ENCODE measurements around the gene NPR3.

The NPR3 gene

GRCh38 chr5:32710550-32711361 is at the start of gene NPR3:
Gene NPR3, plus strand, starts transcription at chr5:32711321. Its CDS starts 456 bp downstream, at chr5:32711777.
- no peak for DNase-seq (ENCODE audit: low read depth in 2 of 2)

- DNase-seq (ENCODE audit: low read depth in 2 of 2) = no peak
Measured at GRCh38 chr5:32664523-32664922, 46.6 kb upstream of the NPR3 start.

- DNase-seq (ENCODE audit: low read depth in 2 of 2) = no peak
Measured at GRCh38 chr5:32668552-32668951, 42.6 kb upstream of the NPR3 start.

GRCh38 chr5:32673272-32673671 is 37.8 kb upstream of the NPR3 start:
- DNase-seq (ENCODE audit: low read depth in 2 of 2) = no peak

GRCh38 chr5:32677023-32677422 is 34.1 kb upstream of the NPR3 start:
- no peak for DNase-seq (ENCODE audit: low read depth in 2 of 2)

- no peak for DNase-seq (ENCODE audit: low read depth in 2 of 2)
Measured at GRCh38 chr5:32678472-32678871, 32.6 kb upstream of the NPR3 start.

GRCh38 chr5:32679218-32679617 is 31.9 kb upstream of the NPR3 start:
- DNase-seq (ENCODE audit: low read depth in 2 of 2) = no peak

GRCh38 chr5:32680183-32680582 is 30.9 kb upstream of the NPR3 start:
- DNase-seq (ENCODE audit: low read depth in 2 of 2) = no peak

GRCh38 chr5:32683125-32683524 is 28.0 kb upstream of the NPR3 start:
- DNase-seq (ENCODE audit: low read depth in 2 of 2) = no peak

GRCh38 chr5:32684260-32684659 is 26.9 kb upstream of the NPR3 start:
- DNase-seq (ENCODE audit: low read depth in 2 of 2) = no peak

GRCh38 chr5:32686799-32687498 is 24.2 kb upstream of the NPR3 start:
- no peak for DNase-seq (ENCODE audit: low read depth in 2 of 2)

GRCh38 chr5:32687499-32687831 is 23.7 kb upstream of the NPR3 start:
- no peak for DNase-seq (ENCODE audit: low read depth in 2 of 2)

- no peak for DNase-seq (ENCODE audit: low read depth in 2 of 2)
Measured at GRCh38 chr5:32690153-32690552, 21.0 kb upstream of the NPR3 start.

- DNase-seq (ENCODE audit: low read depth in 2 of 2) = no peak
Measured at GRCh38 chr5:32690666-32691065, 20.5 kb upstream of the NPR3 start.

- no peak for DNase-seq (ENCODE audit: low read depth in 2 of 2)
Measured at GRCh38 chr5:32692036-32692746, 18.9 kb upstream of the NPR3 start.

GRCh38 chr5:32703957-32704356 is 7.2 kb upstream of the NPR3 start:
- no peak for DNase-seq (ENCODE audit: low read depth in 2 of 2)

- DNase-seq (ENCODE audit: low read depth in 2 of 2) = no peak
Measured at GRCh38 chr5:32707418-32707997, 3.6 kb upstream of the NPR3 start.

GRCh38 chr5:32708949-32709348 is 2.2 kb upstream of the NPR3 start:
- no peak for DNase-seq (ENCODE audit: low read depth in 2 of 2)

GRCh38 chr5:32709750-32710549 is 1.2 kb upstream of the NPR3 start:
- no peak for DNase-seq (ENCODE audit: low read depth in 2 of 2)

GRCh38 chr5:32711362-32711680 is 200 bp downstream of the NPR3 start:
- no peak for DNase-seq (ENCODE audit: low read depth in 2 of 2)

GRCh38 chr5:32711681-32712480 is 760 bp downstream of the NPR3 start:
- no peak for DNase-seq (ENCODE audit: low read depth in 2 of 2)
